ENCODE results near the gene GPR137B.

GRCh38 chr1:236247286-236247685 lies 104.9 kb downstream of the GPR137B start:
- TF ChIP-seq TAF1 (IDR thresholded peaks at IDR 0.05; ENCODE audit: borderline replicate concordance, low read depth, low read length) (no peak), POLR2A (IDR thresholded peaks at IDR 0.05; ENCODE audit: low read depth, low read length) (no peak)
